ENCODE measurements around the gene C6. TPM values are rescaled to one million over a fixed set of nuclear protein-coding genes. Genes with fewer than 3 reads are reported as not detected.

C6 gene
- 0.20 to 0.42 TPM in 2 of 3 replicates, not detected in the other for total RNA-seq

GRCh38 chr5:41213340-41213739 is at the start of gene C6:
C6 (minus strand) TSS chr5:41213532; CDS start chr5:41203230, 10,302 bp downstream.
- H3K27ac Mint-ChIP-seq = no peak within 1 kb of the TSS
- no peaks in the 10 kb centered on the region for H3K27me3 Mint-ChIP-seq (ENCODE audit: low read depth)
- no peaks in the 10 kb centered on the region for H3K4me1 Mint-ChIP-seq
- H3K9me3 Mint-ChIP-seq = no peaks in the 10 kb centered on the region
- no peak within 1 kb of the TSS for H3K4me3 Mint-ChIP-seq
- no peak for DNase-seq (ENCODE audit: low spot score in 2 of 2, unreplicated experiment in 2 of 2)
- H3K36me3 Mint-ChIP-seq = no peaks in the 10 kb centered on the region
- no peak for TF ChIP-seq CTCF (IDR thresholded peaks at IDR 0.05; ENCODE audit: unreplicated experiment)

- Mint-ChIP-seq H3K9me3 (peaks cover 9% of the 10 kb centered on the region), H3K4me3 (no peak overlapping the region), H3K4me1 (no peaks in the 10 kb centered on the region), H3K36me3 (no peaks in the 10 kb centered on the region), H3K27me3 (ENCODE audit: low read depth) (no peaks in the 10 kb centered on the region), H3K27ac (no peak overlapping the region)
- TF ChIP-seq CTCF (IDR thresholded peaks at IDR 0.05; ENCODE audit: unreplicated experiment) = no peak
- no peak for DNase-seq (ENCODE audit: low spot score in 2 of 2, unreplicated experiment in 2 of 2)
Observed at GRCh38 chr5:41256400-41256799, 43.1 kb upstream of the C6 start.

GRCh38 chr5:41253109-41253508 is 39.8 kb upstream of the C6 start:
- H3K9me3 Mint-ChIP-seq = peaks cover 16% of the 10 kb centered on the region
- no peak overlapping the region for H3K4me3 Mint-ChIP-seq
- H3K27ac Mint-ChIP-seq = no peak overlapping the region
- H3K4me1 Mint-ChIP-seq = no peaks in the 10 kb centered on the region
- H3K27me3 Mint-ChIP-seq (ENCODE audit: low read depth) = no peaks in the 10 kb centered on the region
- DNase-seq (ENCODE audit: low spot score in 2 of 2, unreplicated experiment in 2 of 2) = no peak
- TF ChIP-seq CTCF (IDR thresholded peaks at IDR 0.05; ENCODE audit: unreplicated experiment) = no peak
- no peaks in the 10 kb centered on the region for H3K36me3 Mint-ChIP-seq

- peaks cover 18% of the 10 kb centered on the region for H3K9me3 Mint-ChIP-seq
- no peaks in the 10 kb centered on the region for H3K4me1 Mint-ChIP-seq
- no peak for TF ChIP-seq CTCF (IDR thresholded peaks at IDR 0.05; ENCODE audit: unreplicated experiment)
- no peaks in the 10 kb centered on the region for H3K27me3 Mint-ChIP-seq (ENCODE audit: low read depth)
- no peak for DNase-seq (ENCODE audit: low spot score in 2 of 2, unreplicated experiment in 2 of 2)
- no peak overlapping the region for H3K27ac Mint-ChIP-seq
- H3K36me3 Mint-ChIP-seq = no peaks in the 10 kb centered on the region
- H3K4me3 Mint-ChIP-seq = no peak overlapping the region
Observed at GRCh38 chr5:41252036-41252435, 38.7 kb upstream of the C6 start.

- H3K27me3 Mint-ChIP-seq (ENCODE audit: low read depth) = no peaks in the 10 kb centered on the region
- no peak for TF ChIP-seq CTCF (IDR thresholded peaks at IDR 0.05; ENCODE audit: unreplicated experiment)
- H3K27ac Mint-ChIP-seq = no peak overlapping the region
- no peak overlapping the region for H3K4me3 Mint-ChIP-seq
- no peak for DNase-seq (ENCODE audit: low spot score in 2 of 2, unreplicated experiment in 2 of 2)
- H3K36me3 Mint-ChIP-seq = no peaks in the 10 kb centered on the region
- H3K4me1 Mint-ChIP-seq = no peaks in the 10 kb centered on the region
- H3K9me3 Mint-ChIP-seq = peaks cover 14% of the 10 kb centered on the region
Observed at GRCh38 chr5:41250351-41250987, 37.1 kb upstream of the C6 start.

GRCh38 chr5:41247135-41247534 is 33.8 kb upstream of the C6 start:
- Mint-ChIP-seq H3K27ac (no peak overlapping the region), H3K27me3 (ENCODE audit: low read depth) (no peaks in the 10 kb centered on the region), H3K4me3 (no peak overlapping the region), H3K4me1 (no peaks in the 10 kb centered on the region), H3K9me3 (peaks cover 9% of the 10 kb centered on the region), H3K36me3 (no peaks in the 10 kb centered on the region)
- no peak for DNase-seq (ENCODE audit: low spot score in 2 of 2, unreplicated experiment in 2 of 2)
- no peak for TF ChIP-seq CTCF (IDR thresholded peaks at IDR 0.05; ENCODE audit: unreplicated experiment)

All from mesothelial cell of epicardium (in vitro differentiated cells).